Mucosa of descending colon (tissue), 3 donors: ENCODE results near the gene PRKAR1B. TPM values are rescaled to one million over a fixed set of nuclear protein-coding genes. Genes with fewer than 3 reads are reported as not detected.
A peak's percentile ranks its signal among the peaks of the same experiment; 100 is the strongest.

Experiments
- ATAC-seq: fragments of 200-7000 bp; cut with Tn5 transposase; one replicate; pipeline ENCODE4 v1.9.1; 2020; ENCODE audit warnings: mild to moderate bottlenecking, moderate library complexity
- DNase-seq, 3 donors: peaks; one replicate each; pipeline ENCODE4 v3.0.0-alpha.2; 2020
- H3K36me3 ChIP-seq: fragments of 200-600 bp; one replicate; pipeline ENCODE4 v1.8.0; 2021; ENCODE audit warnings: low read depth, mild to moderate bottlenecking
- H3K4me1 ChIP-seq: fragments of 200-600 bp; one replicate; pipeline ENCODE4 v1.8.0; 2021; ENCODE audit warnings: low read depth, mild to moderate bottlenecking
- H3K4me3 ChIP-seq: fragments of 200-600 bp; one replicate; pipeline ENCODE4 v1.8.0; 2021; ENCODE audit warnings: mild to moderate bottlenecking
- H3K9me3 ChIP-seq: fragments of 200-600 bp; one replicate; pipeline ENCODE4 v1.8.0; 2021; ENCODE audit warnings: mild to moderate bottlenecking
- CTCF ChIP-seq: fragments of 200-600 bp; IDR thresholded peaks from one replicate; pipeline ENCODE4 v1.8.0; 2022; ENCODE audit warnings: antibody characterized with exemption, mild to moderate bottlenecking
- intact Hi-C, 2 donors: fragments of 100-400 bp; cut with DNase I in 1 of 2; cut with micrococcal nuclease in 1 of 2; formaldehyde crosslinking; loops; one replicate each; pipeline versions ENCODE4 v1.11.0 to v1.11.1; 2022; cut with DNase I, micrococcal nuclease
- total RNA-seq, 3 donors: library from RNA; stranded (reverse); fragmentation: NEBNext Ultra II Directional in 2 of 3; extraction: Animal tissue kit (Norgen Biotek cat#: 25700) in 2 of 3; gene quantifications; one replicate each; pipeline versions ENCODE4 v1.2.1 to v1.2.4, GENCODE V29; 2021 to 2023
- donor health status: DM: no; HTN: no; CAD: no; lungs with moderate emphysema.
- donor health status: DM: no; HTN: no; CAD: no.
- donor health status: DM: no; HTN: yes; CAD: no.

Gene PRKAR1B
- total RNA-seq, 3 donors from 2014 or later: 10.1 to 24.5 (median 24.4) TPM

- no peaks in the 10 kb centered on the region for H3K9me3 ChIP-seq
- no peak overlapping the region for H3K4me3 ChIP-seq
- intact Hi-C loops: no loop called here
- no peak for ATAC-seq
- TF ChIP-seq CTCF: no peak
- H3K4me1 ChIP-seq: no peaks in the 10 kb centered on the region
- peak in 2 of 3 donors; percentile 5 to 9 for DNase-seq
- H3K36me3 ChIP-seq: no peaks in the 10 kb centered on the region
Measured at GRCh38 chr7:742791-743190, 15.7 kb upstream of the PRKAR1B start.

- Histone ChIP-seq H3K9me3 (no peaks in the 10 kb centered on the region), H3K36me3 (no peaks in the 10 kb centered on the region), H3K4me3 (no peak overlapping the region), H3K4me1 (no peaks in the 10 kb centered on the region)
- ATAC-seq (no peak), DNase-seq (peak in 1 of 3 donors; percentile 17)
- TF ChIP-seq CTCF: no peak
- intact Hi-C loops: no loop called here
Measured at GRCh38 chr7:741850-742249, 14.8 kb upstream of the PRKAR1B start.

- H3K9me3 ChIP-seq: no peaks in the 10 kb centered on the region
- no peak for ATAC-seq
- peak in 2 of 3 donors; percentile 10 to 34 for DNase-seq
- H3K4me3 ChIP-seq: no peak overlapping the region
- intact Hi-C loops: no loop called here
- H3K4me1 ChIP-seq: no peaks in the 10 kb centered on the region
- TF ChIP-seq CTCF: no peak
- no peaks in the 10 kb centered on the region for H3K36me3 ChIP-seq
Measured at GRCh38 chr7:741191-741671, 14.2 kb upstream of the PRKAR1B start.

- Histone ChIP-seq H3K4me1 (no peaks in the 10 kb centered on the region), H3K9me3 (no peaks in the 10 kb centered on the region), H3K4me3 (no peak overlapping the region), H3K36me3 (no peaks in the 10 kb centered on the region)
- no peak for ATAC-seq
- no peak for TF ChIP-seq CTCF
- peak in 1 of 3 donors; percentile 38 for DNase-seq
- intact Hi-C loops: no loop called here
Measured at GRCh38 chr7:739983-740942, 13.2 kb upstream of the PRKAR1B start.

- no peak for ATAC-seq
- intact Hi-C loops: no loop called here
- Histone ChIP-seq H3K4me3 (no peak overlapping the region), H3K9me3 (peaks cover 2% of the 10 kb centered on the region), H3K4me1 (no peaks in the 10 kb centered on the region), H3K36me3 (no peaks in the 10 kb centered on the region)
- peak in 1 of 3 donors; percentile 25 for DNase-seq
- TF ChIP-seq CTCF: no peak
Measured at GRCh38 chr7:739455-739982, 12.4 kb upstream of the PRKAR1B start.
